Measurements from ENCODE around the gene FAM170B.

The FAM170B gene

DNA sequence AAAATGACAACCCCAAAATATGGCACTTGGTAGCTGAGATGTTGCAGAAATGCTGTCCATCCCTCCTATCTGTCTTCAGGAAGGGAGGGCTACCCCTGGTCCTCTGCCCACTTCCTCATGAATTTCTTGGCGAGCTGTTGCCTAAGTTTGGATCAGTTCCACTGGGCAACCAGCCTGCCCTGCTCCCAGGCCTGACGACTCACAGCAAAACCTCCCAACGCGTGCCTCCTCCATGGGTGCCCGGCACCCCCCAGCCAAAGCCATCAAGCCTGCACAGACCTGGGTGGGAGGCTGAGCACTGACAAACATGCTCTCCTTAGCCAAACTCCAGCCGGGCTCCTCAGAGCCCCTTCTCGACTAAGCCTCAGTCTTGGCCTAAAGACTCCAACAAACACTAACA, 27.4 kb downstream of the FAM170B start:
- no peak for DNase-seq (ENCODE audit: low read depth, low spot score)

DNA sequence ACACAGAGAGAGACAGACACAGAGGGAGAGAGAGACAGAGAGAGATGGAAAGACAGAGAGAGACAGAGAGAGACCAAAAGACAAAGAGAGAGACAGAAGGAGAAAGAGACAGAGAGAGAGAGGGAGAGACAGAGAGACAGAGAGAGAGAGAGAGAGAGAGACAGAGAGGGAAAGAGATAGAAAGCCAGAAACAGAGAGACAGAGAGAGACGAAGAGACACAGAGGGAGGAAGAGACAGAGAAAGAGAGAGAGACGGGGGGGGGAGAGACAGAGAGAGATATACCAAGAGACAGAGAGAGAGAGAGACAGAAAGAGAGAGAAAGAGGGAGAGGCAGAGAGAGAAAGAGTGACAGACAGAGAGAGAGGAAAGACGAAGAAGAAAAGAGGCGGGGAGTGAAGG, 28.7 kb downstream of the FAM170B start:
- no peak for DNase-seq (ENCODE audit: low read depth, low spot score)

DNA sequence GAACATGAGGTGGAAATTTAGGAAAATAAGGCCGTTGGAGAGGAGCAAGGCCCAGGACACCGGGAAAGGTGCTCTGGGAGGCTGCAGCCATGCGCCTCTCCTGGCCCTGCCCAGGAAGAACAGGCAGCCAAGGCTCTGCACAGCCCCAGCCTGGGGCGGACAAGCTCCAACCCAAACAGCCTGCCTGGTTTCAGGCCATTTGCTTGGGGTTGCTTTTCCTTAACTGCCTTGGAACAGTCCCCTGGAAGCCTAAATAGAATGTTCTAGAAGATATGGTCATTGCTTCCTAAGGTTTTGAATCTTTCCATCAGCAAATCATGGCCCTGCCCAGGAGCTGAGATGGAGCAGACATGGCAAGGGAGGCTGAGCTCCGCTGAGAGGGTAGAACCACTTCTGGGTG, 29.5 kb downstream of the FAM170B start:
- no peak for DNase-seq (ENCODE audit: low read depth, low spot score)

DNA sequence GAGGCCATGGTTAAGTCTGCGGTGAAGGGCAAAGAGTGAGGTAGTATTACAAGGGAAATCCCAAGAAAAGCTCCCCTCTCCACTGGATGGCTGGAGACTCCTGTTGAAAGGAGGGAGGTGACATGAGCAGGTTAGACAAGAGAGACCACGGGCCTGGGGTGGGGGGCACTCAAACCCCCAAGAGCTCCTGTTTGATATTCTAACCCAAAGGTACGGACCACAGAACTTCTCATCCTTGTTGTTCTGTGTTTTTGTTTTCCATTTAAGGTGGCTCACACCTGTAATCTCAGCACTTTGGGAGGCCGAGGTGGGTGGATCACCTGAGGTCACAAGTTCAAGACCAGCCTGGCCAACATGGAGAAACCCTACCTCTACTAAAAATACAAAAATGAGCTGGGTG, 30.1 kb downstream of the FAM170B start:
- DNase-seq (ENCODE audit: low read depth, low spot score) = no peak

DNA sequence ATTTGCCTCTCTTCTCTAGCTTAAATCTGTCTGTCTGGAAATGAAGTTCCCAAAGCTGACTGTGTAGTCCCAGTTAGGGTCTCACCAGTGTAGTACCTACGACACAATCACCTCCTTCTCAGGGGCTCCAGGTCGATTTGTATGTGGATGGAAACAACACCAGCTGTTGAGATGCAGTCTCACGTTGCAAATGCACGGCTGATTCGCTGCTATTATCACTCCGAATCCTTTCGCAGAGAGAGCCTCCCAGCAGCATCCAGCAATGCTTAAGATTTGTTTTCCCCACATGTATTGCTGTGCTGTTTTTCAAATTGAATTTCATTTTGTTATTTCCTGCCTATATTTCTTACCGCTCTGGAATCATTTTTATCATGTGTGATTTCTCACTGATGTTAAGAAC, 34.8 kb downstream of the FAM170B start:
- no peak for DNase-seq (ENCODE audit: low read depth, low spot score)

DNA sequence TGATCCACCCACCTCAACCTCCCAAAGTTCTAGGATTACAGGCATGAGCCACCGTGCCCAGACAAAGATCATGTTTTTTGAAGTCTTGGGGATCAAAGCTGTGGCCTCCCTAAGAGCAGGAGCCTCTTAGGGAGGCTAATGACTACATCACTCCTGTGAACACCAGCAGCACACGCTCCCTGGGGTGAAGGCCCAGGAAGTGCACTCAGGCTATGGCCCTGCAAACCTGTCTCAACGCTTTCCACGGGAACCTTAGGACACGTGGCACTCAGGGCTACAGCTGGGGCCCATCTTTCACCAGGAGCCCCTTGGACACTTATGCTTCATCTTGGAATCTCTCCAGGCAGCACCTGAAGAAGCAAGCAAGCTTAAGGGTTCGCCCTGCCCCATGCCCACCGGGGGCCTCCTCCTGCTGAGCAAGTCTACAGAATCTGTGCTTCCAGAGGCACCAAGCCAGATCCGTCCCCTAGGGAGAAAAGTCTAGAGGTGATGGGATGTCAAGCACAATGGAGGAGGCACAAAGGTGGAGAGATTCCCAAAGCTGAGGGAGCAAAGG, 36.9 kb downstream of the FAM170B start:
- DNase-seq (ENCODE audit: low read depth, low spot score) = no peak

DNA sequence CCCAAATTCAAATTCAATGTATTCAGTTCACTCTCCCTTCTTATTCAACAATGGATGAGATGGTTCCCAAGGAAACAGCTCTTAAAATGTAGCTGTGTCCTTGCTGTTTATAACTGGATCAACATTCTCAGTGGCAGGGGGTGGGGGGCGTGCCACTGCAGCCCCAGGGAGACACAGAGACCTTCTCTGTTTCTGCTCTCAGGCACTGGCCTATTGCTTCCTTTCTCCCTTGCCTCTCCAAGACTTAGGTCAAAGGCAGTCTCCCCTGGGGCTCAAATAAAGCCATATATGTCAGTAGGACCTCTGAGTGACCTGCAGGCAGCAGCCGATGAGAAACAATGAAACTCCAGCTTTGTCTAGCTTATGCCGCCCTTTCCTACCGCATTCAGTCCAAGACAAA, 39.2 kb downstream of the FAM170B start:
- DNase-seq (ENCODE audit: low read depth, low spot score) = no peak

DNA sequence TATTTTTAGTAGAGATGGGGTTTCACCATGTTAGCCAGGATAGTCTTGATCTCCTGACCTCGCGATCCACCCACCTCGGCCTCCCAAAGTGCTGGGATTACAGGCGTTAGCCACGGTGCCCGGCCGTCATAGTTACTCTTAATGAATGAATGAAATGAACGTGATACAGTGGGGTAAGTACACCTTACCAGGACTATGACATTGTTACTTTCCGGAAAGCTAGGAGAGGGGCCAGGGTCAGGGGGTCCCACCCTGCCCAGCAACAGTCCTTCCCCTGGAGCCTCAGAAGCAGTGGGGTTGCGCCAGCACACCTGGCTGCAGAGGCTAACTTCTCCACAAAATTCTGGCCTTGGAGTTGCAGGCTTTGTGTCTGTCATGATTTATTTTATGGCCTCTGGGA, 39.9 kb downstream of the FAM170B start:
- DNase-seq (ENCODE audit: low read depth, low spot score) = no peak

DNA sequence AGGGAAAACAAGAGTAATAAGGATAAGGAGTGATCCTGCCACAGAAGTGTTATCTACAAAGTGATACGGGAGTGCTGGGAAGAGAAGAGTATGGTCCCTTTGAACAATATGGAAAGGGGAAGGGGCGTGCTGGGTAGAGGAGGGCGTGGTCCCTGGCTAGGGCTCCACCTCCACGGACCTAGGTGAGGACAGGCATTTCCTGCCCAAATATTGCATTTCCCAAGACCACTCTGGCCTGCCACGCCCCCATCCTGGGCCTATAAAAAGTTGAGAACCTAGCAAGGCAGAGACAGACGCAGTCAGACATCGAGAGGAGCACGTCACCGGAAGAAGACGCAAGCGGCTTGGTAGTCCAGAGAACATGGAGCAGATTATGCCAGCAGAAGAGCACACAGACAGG, 41.3 kb downstream of the FAM170B start:
- no peak for DNase-seq (ENCODE audit: low read depth, low spot score)

DNA sequence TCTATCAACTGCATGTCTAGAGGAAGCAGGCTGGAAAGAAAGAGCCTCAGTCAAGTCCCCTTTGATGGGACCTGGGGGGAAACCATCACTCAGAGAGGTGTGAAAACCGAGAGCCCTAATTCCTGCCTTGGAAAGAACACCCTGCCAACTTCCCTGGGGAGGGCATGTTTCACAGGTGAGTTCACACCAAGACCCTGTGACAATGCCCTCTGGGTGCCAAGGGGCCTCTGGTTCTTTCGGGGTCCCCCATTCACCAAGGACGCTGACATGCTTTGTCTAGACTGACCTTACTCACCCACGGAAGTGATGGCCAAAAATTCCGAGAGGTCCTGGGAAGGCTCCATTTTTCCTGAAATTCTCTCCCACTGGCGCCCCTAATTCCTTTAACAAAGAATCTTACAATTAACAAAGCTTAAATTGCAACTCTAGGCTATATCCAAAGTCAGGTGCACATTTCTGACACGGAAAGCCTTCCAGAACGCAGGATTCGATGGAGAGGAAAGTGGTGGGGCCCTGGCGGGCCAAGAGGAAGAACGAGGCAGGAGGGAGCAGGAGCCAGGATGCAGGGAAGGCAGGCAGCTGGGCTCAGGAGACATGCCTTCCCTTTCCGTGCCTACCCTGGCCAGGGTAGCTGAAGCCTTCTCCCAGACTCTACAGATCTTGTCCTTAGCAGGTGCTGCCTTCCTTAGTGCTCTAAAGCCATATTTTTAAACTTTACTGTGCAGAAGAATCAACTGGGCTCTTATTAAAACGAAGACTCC, 42.2 kb downstream of the FAM170B start:
- DNase-seq (ENCODE audit: low read depth, low spot score) = no peak

DNA sequence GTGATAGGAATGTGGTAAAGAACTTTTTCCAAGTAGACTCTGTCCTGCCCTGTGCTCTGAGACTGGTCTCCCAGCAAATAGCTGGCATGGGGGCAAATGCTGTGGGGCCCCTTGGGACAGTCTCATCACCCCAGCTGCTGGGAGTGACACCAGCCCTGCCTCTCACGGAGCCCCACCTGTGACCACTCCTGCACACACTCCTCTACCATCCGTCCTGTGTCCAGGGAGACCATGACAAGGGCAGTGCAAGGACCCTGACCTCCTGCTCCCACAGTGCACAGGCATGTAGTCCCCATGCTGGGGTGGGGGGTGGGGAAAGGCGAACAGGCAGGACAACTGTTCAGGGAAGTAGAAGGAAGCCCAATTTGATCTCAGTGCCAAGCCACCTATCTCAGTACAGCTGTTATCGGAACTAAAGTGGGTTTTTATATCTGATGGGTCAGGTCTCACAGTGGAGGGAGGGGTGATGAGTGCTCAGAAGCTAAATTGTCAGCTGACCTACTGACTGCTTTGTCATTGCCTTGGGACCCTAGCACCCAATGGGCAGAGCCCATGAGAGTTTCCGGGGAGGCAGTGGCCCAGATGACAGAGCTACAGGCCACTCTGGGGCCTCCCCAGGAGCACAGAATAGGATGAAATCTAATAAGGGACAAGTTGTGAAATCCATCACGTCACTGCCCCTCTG, 43.0 kb downstream of the FAM170B start:
- no peak for DNase-seq (ENCODE audit: low read depth, low spot score)

DNA sequence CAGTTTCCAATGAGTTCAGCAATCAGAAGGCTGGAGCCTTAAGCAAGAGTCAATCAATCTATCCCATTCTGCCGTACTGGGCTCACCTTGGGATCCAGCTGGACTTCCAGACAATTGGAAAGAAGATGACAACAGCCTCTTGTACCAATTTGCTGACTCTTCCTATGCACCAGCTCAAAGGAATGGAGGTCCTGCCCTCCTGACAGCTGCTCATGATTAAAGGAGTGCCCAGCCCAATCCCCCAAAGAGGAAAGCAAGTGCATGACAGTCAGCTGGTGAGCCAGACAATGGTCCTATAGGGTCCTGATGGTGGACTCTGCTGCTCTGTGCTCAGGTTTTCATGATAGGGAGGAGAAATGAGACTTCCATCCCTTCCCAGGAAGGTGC, 43.6 kb downstream of the FAM170B start:
- DNase-seq (ENCODE audit: low read depth, low spot score) = no peak

DNA sequence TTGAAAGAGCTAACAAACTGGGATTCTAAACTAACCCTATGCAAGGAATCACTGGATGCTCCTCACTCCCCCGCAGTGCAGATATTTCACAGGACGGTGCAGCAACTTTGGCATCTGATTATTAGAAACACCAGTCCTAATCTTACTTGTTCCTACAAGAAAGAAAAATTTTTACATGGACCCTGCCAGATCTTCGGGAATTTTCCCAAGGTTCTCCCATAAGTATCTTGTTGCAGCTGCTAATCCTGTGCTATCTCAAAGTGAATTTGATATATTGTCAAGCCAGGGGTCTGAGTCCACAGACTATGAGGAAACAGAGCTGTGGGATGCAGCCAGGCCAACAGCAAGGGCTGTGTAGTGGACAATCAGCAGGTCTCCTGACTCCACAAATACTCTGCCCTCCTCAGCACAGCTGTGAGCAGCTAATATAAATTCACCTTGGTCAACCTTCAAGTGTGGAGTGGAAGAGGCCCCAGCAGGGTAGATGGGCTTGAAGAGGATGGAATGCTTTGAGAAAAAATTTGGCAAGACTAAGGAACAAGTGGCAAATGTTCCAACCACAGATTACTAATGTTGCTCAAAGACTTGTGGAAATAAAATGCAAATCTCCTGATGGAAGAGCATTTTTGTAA, 44.1 kb downstream of the FAM170B start:
- DNase-seq (ENCODE audit: low read depth, low spot score) = no peak

DNA sequence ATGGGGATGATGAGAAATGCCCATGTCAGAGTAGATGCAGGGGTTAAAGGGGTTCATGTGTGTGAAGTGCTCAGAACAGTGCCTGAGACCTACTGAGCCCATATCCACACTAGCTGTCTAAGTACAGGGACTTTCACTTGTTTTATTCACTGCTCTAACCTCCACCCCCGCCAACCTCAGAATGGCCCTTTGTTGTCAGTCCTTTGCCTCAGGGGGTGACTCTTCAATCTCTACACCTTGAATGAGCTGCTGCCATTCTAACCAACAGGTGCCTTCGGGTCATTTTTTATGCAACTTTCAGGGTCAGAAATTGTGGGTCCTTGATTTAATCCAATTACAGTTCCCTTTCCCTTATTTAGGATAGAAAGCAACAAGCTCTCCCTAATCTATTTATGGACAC, 44.7 kb downstream of the FAM170B start:
- no peak for DNase-seq (ENCODE audit: low read depth, low spot score)

DNA sequence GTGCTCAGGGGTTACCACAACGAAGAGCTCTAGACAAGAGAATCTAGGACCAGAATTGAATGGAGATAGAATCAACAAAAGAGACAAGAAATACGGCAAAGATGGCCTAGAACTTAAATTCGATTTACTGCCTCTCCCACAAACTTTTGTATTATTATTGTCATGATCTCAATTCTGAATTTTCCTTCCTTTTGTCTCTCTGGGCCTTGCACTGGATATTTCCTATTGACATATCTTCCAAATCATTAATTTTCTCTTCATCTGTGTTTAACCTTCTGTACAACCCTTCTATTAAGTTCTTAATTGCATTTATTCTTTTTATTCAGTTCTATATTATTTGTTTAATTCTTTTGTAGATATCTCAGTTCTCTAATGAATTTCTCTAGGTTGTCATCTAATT, 46.9 kb downstream of the FAM170B start:
- no peak for DNase-seq (ENCODE audit: low read depth, low spot score)

DNA sequence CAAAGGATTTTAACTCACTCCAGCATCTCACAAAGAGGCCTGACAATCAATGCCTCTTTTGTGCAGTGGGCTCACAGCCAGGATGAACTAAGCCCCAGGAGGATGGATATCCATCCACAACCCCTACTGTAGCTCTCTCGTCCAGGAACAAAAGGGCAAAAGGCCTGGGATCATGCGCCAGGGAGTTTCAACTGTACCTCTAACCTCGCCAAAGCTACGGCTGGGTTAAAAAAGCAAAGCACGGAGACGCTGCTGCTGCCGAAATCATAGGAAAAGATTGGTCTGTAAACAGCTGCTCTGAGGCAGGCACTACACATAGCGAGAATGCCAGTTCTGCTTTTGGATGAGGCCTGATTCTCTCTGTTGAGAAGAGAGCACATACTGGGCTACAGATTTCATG, 50.6 kb downstream of the FAM170B start:
- no peak for DNase-seq (ENCODE audit: low read depth, low spot score)

DNA sequence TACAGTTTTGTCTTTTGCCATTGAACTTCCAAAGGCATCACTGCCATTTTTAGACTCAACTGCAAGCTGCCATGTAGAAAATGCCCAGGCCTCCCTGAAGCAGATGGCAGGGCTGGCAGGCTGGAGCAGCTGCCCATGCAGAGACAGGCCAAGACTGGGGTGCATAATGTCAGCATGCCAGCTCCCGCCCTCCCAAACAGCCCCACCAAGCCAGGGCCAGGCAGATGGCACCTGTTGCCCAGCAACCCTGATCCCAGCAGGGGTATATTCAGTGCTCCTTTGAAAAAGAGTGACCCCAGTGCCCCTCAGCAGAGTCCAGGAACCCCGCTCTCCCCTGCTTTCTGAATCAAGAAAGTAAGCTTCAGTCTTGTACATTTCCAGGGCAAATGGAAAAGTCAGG, 51.1 kb downstream of the FAM170B start:
- DNase-seq (ENCODE audit: low read depth, low spot score) = no peak

DNA sequence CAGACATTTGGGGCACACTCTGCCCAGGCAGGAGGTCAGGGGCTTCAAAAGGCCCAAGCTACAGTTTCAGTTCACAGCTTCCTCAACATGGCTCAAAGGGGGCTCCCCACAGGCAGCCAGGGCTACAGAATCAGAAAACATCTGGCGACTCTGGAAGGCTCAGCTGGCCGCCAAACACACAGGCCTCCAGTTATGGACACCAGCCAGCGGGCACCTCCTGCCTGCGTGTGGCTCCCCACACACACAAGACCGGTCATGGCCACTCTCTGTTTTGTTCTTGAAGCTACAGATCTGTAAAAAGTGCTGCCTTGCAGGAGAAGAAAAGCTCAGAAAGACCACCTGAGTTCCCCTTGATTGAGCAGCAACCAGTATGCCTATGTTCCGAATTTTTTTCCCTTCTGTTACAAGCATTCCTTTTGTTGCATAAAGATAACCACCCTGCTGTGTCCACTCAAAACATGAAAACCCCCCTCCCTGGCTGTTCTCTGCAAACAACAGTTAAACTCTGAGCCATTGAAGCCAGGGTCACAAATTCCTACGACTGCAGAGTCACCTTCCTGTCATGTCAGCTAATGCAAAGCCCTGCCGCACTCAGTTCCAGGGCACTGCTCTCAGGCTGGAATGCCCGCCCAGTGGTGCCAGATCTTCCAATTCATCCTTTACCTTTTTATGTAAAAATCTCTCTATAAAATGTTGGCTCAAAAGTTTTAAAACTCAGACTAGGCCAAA, 52.1 kb downstream of the FAM170B start:
- no peak for DNase-seq (ENCODE audit: low read depth, low spot score)
